ENCODE data around the gene CLIC5. TPM values are rescaled to one million over a fixed set of nuclear protein-coding genes. Genes with fewer than 3 reads are reported as not detected.

The CLIC5 gene
- total and polyA plus RNA-seq, 2 of the 8 experiments (the other 6 are each of a cell fraction or from before 2014, with no cell fraction given): 0.12 to 0.15 TPM

- TF ChIP-seq CHD7 (IDR thresholded peaks at IDR 0.05; ENCODE audit: insufficient replicate concordance, low read length): no peak
- TF ChIP-seq SIN3A (conservative IDR thresholded peaks at IDR 0.05 in 1 of 2, IDR thresholded peaks at IDR 0.05 in 1 of 2; ENCODE audit: low read depth in 1 of 2, low read length in 2 of 2): no peak
- TF ChIP-seq RFX5 (IDR thresholded peaks at IDR 0.05; ENCODE audit: borderline replicate concordance, low read depth, low read length): no peak
- no peak for TF ChIP-seq CHD2 (IDR thresholded peaks at IDR 0.05; ENCODE audit: low read length)
These were observed 48.9 kb downstream of the CLIC5 start (continued) for GRCh38 chr6:45966797-45967196.

Measured in H1 (cell line).